SK-N-SH (cell line): ENCODE results near the gene MRPL41.

ENCODE experiments used
- EP300 ChIP-seq, 2 experiments: IDR thresholded peaks; 2 replicates each; pipeline versions ENCODE4 v1.4.0 to v1.6.1; 2012; ENCODE audit warnings: borderline replicate concordance in 1 of 2, low read depth in 1 of 2, low read length in 1 of 2
- EZH2phosphoT487 ChIP-seq: fragments of 200-600 bp; sonication (generic); IDR thresholded peaks from 2 replicates; pipeline ENCODE4 v1.6.1; 2017; ENCODE audit warnings: low read depth, mixed run types, mild to moderate bottlenecking, antibody characterized with exemption, moderate library complexity, borderline replicate concordance
- GATA2 ChIP-seq: sonication (generic); formaldehyde crosslinking; IDR thresholded peaks from 2 replicates; pipeline ENCODE4 v1.5.0; 2020; ENCODE audit warnings: mild to moderate bottlenecking, missing genetic modification reagents
- JUND ChIP-seq: IDR thresholded peaks from 2 replicates; pipeline ENCODE4 v1.4.0; 2012
- NRF1 ChIP-seq: IDR thresholded peaks from 2 replicates; pipeline ENCODE4 v1.6.1; 2012; ENCODE audit warnings: low read depth, mild to moderate bottlenecking, low read length
- RAD21 ChIP-seq: IDR thresholded peaks from 2 replicates; pipeline ENCODE4 v1.6.1; 2012; ENCODE audit warnings: mild to moderate bottlenecking, low read length
- RXRA ChIP-seq: IDR thresholded peaks from 2 replicates; pipeline ENCODE4 v1.4.0; 2012; ENCODE audit warnings: low read depth, mild to moderate bottlenecking, borderline replicate concordance
- SMC3 ChIP-seq: IDR thresholded peaks from 2 replicates; pipeline ENCODE4 v1.6.1; 2012; ENCODE audit warnings: low read depth, low read length, improper control_type of control experiment
- TAF1 ChIP-seq: IDR thresholded peaks from 2 replicates; pipeline ENCODE4 v1.6.1; 2012; ENCODE audit warnings: low read depth, mild to moderate bottlenecking, low read length, moderate library complexity, borderline replicate concordance
- TCF12 ChIP-seq: IDR thresholded peaks from 2 replicates; pipeline ENCODE4 v1.4.0; 2012
- TEAD4 ChIP-seq: IDR thresholded peaks from 2 replicates; pipeline ENCODE4 v1.4.0; 2012; ENCODE audit warnings: mild to moderate bottlenecking, borderline replicate concordance; ENCODE audit not compliant: insufficient read depth
- USF2 ChIP-seq: fragments of 150-350 bp; IDR thresholded peaks from 2 replicates; pipeline ENCODE4 v1.6.1; 2017; ENCODE audit warnings: antibody characterized with exemption, low read length, low read depth, borderline replicate concordance
- TF ChIP-seq, protein P1 (sequence below): fragments of 200-600 bp; sonication (generic); IDR thresholded peaks from 2 replicates; pipeline ENCODE4 v1.6.1; 2017; ENCODE audit warnings: antibody characterized with exemption, mild to moderate bottlenecking, moderate library complexity

DNA sequence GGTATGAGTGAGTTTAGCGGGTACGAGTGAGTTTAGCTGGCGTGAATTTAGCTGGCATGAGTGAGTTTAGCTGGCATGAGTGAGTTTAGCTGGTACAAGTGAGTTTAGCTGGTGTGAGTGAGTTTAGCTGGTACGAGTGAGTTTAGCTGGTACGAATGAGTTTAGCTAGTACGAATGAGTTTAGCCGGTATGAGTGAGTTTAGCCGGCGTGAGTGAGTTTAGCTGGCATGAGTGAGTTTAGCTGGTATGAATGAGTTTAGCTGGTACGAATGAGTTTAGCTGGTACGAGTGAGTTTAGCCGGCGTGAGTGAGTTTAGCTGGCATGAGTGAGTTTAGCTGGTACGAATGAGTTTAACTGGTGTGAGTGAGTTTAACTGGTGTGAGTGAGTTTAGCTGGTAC is 42.5 kb upstream of the MRPL41 start:
- TF ChIP-seq, protein P1, sequence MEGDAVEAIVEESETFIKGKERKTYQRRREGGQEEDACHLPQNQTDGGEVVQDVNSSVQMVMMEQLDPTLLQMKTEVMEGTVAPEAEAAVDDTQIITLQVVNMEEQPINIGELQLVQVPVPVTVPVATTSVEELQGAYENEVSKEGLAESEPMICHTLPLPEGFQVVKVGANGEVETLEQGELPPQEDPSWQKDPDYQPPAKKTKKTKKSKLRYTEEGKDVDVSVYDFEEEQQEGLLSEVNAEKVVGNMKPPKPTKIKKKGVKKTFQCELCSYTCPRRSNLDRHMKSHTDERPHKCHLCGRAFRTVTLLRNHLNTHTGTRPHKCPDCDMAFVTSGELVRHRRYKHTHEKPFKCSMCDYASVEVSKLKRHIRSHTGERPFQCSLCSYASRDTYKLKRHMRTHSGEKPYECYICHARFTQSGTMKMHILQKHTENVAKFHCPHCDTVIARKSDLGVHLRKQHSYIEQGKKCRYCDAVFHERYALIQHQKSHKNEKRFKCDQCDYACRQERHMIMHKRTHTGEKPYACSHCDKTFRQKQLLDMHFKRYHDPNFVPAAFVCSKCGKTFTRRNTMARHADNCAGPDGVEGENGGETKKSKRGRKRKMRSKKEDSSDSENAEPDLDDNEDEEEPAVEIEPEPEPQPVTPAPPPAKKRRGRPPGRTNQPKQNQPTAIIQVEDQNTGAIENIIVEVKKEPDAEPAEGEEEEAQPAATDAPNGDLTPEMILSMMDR: no peak
- no peak for TF ChIP-seq JUND
- TF ChIP-seq RXRA: no peak
- no peak for TF ChIP-seq USF2
- no peak for TF ChIP-seq EZH2phosphoT487
- TF ChIP-seq TAF1: no peak
- TF ChIP-seq RAD21: no peak
- TF ChIP-seq SMC3: no peak
- no peak for TF ChIP-seq GATA2 (CRISPR knock-in tag)
- no peak for TF ChIP-seq EP300 (IDR thresholded peaks at IDR 0.05; ENCODE audit: borderline replicate concordance in 1 of 2, low read depth in 1 of 2, low read length in 1 of 2)
- TF ChIP-seq TCF12: no peak
- TF ChIP-seq NRF1: no peak
- no peak for TF ChIP-seq TEAD4
